K562 (cell line): ENCODE data around the gene PPP3CA. TPM values are rescaled to one million over a fixed set of nuclear protein-coding genes. Genes with fewer than 3 reads are reported as not detected.

ENCODE experiments used
- HEY1 ChIP-seq: fragments of 250-450 bp; sonication (Bioruptor Pico); IDR thresholded peaks from 2 replicates; pipeline ENCODE4 v1.5.0; 2020; ENCODE audit warnings: mild to moderate bottlenecking, moderate library complexity, borderline replicate concordance
- PCBP2 ChIP-seq: fragments of 200-400 bp; formaldehyde crosslinking; IDR thresholded peaks from 2 replicates; pipeline ENCODE4 v1.6.1; 2018; ENCODE audit warnings: low read length, low read depth, mild to moderate bottlenecking, moderate library complexity; ENCODE audit not compliant: poor library complexity, severe bottlenecking
- ZC3H8 ChIP-seq: fragments of 450-650 bp; IDR thresholded peaks from 2 replicates; pipeline ENCODE4 v1.6.1; 2017
- ZNF583 ChIP-seq: fragments of 250-450 bp; sonication (Bioruptor Pico); IDR thresholded peaks from 2 replicates; pipeline ENCODE4 v1.4.0; 2020
- ZNF668 ChIP-seq: fragments of 250-450 bp; sonication (Bioruptor Pico); IDR thresholded peaks from 2 replicates; pipeline ENCODE4 v1.8.0; 2022; ENCODE audit warnings: mild to moderate bottlenecking, inconsistent platforms
- polyA plus RNA-seq, 8 experiments: library from polyadenylated mRNA; depleted of rRNA in 4 of 8; stranded (reverse) in 5 of 8; unstranded in 3 of 8; fragments of >200 nt; fragmentation: Nextera tagmentation in 2 of 8; fragmentation: Illumina TruSeq in 1 of 8; extraction: Ambion mirVana in 2 of 8; extraction: Trizol in 1 of 8; gene quantifications; 2 replicates each; pipeline versions ENCODE4 v1.2.1 to v1.2.3, GENCODE V29; 2011 to 2014; ENCODE audit warnings: inconsistent platforms in 1 of 8, missing spikeins in 1 of 8
- total RNA-seq, 7 experiments: library from RNA; depleted of rRNA in 6 of 7; stranded (reverse); fragments of >200 nt in 6 of 7; fragmentation: Illumina TruSeq in 2 of 7; extraction: Trizol in 2 of 7; gene quantifications; 2 replicates each; pipeline versions ENCODE4 v1.2.1 to v1.2.3, GENCODE V29; 2011 to 2021; ENCODE audit warnings: low replicate concordance in 1 of 7
- TF ChIP-seq, protein P1 (sequence below): sonication (generic); formaldehyde crosslinking; IDR thresholded peaks from 2 replicates; pipeline ENCODE4 v1.8.0; 2022; ENCODE audit warnings: missing genetic modification reagents, mild to moderate bottlenecking, moderate library complexity, borderline replicate concordance
- TF ChIP-seq, protein P2 (sequence below), 2 experiments: IDR thresholded peaks; 2 replicates each; pipeline ENCODE4 v1.6.1; 2011; ENCODE audit warnings: borderline replicate concordance in 1 of 2, control low read depth in 1 of 2, low read depth in 1 of 2, low read length in 1 of 2, mild to moderate bottlenecking in 1 of 2, mixed read lengths in 1 of 2, moderate library complexity in 1 of 2; ENCODE audit not compliant: insufficient read depth in 1 of 2, insufficient read length in 1 of 2, poor library complexity in 1 of 2, severe bottlenecking in 1 of 2; ENCODE audit errors: extremely low read depth in 1 of 2
- TF ChIP-seq, protein P3 (sequence below): fragments of 250-450 bp; sonication (Bioruptor Pico); IDR thresholded peaks from 2 replicates; pipeline ENCODE4 v1.5.0; 2020; ENCODE audit warnings: mild to moderate bottlenecking
- TF ChIP-seq, protein P4 (sequence below): fragments of 450-650 bp; IDR thresholded peaks from 2 replicates; pipeline ENCODE4 v1.6.1; 2016; ENCODE audit warnings: mild to moderate bottlenecking

PPP3CA gene
- total and polyA plus RNA-seq, 9 of the 15 experiments (the other 6 are each of a cell fraction or from before 2014, with no cell fraction given): 0.94 to 3.2 (median 1.6) TPM

DNA sequence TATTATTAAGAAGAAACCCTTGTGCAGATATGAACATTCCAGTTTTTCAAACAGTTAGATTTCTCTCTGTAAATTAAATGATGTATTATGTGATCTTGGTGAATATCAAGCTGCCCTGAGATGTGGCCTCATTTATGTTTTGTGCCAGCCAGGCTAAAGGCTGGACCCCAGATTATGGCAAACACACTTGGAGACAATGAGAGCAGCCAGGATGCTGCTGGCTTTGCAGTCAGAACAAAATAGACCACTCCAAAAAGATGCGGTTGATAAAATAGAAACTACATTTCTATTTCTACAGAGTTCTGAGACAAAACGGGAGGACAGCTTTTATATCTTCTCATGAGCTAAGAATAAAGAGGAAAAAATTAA is 296.5 kb downstream of the PPP3CA start (continued):
- TF ChIP-seq, protein P1, sequence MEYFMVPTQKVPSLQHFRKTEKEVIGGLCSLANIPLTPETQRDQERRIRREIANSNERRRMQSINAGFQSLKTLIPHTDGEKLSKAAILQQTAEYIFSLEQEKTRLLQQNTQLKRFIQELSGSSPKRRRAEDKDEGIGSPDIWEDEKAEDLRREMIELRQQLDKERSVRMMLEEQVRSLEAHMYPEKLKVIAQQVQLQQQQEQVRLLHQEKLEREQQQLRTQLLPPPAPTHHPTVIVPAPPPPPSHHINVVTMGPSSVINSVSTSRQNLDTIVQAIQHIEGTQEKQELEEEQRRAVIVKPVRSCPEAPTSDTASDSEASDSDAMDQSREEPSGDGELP (CRISPR knock-in tag): no peak
- TF ChIP-seq ZNF668 (CRISPR knock-in tag): no peak
- TF ChIP-seq HEY1 (CRISPR knock-in tag): no peak
- no peak for TF ChIP-seq PCBP2
- TF ChIP-seq, protein P2, sequence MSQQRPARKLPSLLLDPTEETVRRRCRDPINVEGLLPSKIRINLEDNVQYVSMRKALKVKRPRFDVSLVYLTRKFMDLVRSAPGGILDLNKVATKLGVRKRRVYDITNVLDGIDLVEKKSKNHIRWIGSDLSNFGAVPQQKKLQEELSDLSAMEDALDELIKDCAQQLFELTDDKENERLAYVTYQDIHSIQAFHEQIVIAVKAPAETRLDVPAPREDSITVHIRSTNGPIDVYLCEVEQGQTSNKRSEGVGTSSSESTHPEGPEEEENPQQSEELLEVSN (IDR thresholded peaks at IDR 0.05; ENCODE audit: borderline replicate concordance in 1 of 2, extremely low read depth in 1 of 2, insufficient read depth in 1 of 2, insufficient read length in 1 of 2, low read depth in 1 of 2, low read length in 1 of 2, poor library complexity in 1 of 2, severe bottlenecking in 1 of 2): no peak
- TF ChIP-seq, protein P3, sequence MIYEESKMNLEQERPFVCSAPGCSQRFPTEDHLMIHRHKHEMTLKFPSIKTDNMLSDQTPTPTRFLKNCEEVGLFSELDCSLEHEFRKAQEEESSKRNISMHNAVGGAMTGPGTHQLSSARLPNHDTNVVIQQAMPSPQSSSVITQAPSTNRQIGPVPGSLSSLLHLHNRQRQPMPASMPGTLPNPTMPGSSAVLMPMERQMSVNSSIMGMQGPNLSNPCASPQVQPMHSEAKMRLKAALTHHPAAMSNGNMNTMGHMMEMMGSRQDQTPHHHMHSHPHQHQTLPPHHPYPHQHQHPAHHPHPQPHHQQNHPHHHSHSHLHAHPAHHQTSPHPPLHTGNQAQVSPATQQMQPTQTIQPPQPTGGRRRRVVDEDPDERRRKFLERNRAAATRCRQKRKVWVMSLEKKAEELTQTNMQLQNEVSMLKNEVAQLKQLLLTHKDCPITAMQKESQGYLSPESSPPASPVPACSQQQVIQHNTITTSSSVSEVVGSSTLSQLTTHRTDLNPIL (CRISPR knock-in tag): no peak
- TF ChIP-seq, protein P4, sequence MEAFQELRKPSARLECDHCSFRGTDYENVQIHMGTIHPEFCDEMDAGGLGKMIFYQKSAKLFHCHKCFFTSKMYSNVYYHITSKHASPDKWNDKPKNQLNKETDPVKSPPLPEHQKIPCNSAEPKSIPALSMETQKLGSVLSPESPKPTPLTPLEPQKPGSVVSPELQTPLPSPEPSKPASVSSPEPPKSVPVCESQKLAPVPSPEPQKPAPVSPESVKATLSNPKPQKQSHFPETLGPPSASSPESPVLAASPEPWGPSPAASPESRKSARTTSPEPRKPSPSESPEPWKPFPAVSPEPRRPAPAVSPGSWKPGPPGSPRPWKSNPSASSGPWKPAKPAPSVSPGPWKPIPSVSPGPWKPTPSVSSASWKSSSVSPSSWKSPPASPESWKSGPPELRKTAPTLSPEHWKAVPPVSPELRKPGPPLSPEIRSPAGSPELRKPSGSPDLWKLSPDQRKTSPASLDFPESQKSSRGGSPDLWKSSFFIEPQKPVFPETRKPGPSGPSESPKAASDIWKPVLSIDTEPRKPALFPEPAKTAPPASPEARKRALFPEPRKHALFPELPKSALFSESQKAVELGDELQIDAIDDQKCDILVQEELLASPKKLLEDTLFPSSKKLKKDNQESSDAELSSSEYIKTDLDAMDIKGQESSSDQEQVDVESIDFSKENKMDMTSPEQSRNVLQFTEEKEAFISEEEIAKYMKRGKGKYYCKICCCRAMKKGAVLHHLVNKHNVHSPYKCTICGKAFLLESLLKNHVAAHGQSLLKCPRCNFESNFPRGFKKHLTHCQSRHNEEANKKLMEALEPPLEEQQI: no peak
- no peak for TF ChIP-seq ZNF583
- no peak for TF ChIP-seq ZC3H8
